Esophagus (tissue), 2 donors: Measurements from ENCODE around the gene ZNF28. TPM values are rescaled to one million over a fixed set of nuclear protein-coding genes. Genes with fewer than 3 reads are reported as not detected.
"Not testable (repeated sequence)": the region's sequence is repeated elsewhere in the genome, so short reads cannot be mapped to it uniquely, and the experiment has no call there.

ENCODE experiments used
- H3K27ac ChIP-seq, 2 donors: one replicate each; pipeline ENCODE4 v1.5.1; 2013; ENCODE audit warnings: low read depth in 2 of 2, mild to moderate bottlenecking in 2 of 2, inconsistent platforms in 1 of 2, low read length in 1 of 2, moderate library complexity in 1 of 2
- H3K27me3 ChIP-seq, 2 donors: one replicate each; pipeline ENCODE4 v1.6.1; 2013; ENCODE audit warnings: low read length in 2 of 2, control low read depth in 1 of 2, mild to moderate bottlenecking in 1 of 2; ENCODE audit not compliant: insufficient read depth in 2 of 2, control insufficient read depth in 1 of 2
- H3K36me3 ChIP-seq, 2 donors: one replicate each; pipeline ENCODE4 v1.6.1; 2013; ENCODE audit warnings: low read length in 1 of 2; ENCODE audit not compliant: control insufficient read depth in 2 of 2, insufficient read depth in 2 of 2
- H3K4me1 ChIP-seq, 2 donors: one replicate each; pipeline ENCODE4 v1.6.1; 2013; ENCODE audit warnings: low read length in 1 of 2; ENCODE audit not compliant: control insufficient read depth in 2 of 2, insufficient read depth in 2 of 2
- H3K4me3 ChIP-seq, 2 donors: one replicate each; pipeline ENCODE4 v1.5.1; 2013; ENCODE audit warnings: low read length in 2 of 2, mild to moderate bottlenecking in 2 of 2, low read depth in 1 of 2, moderate library complexity in 1 of 2
- H3K9me3 ChIP-seq, 2 donors: one replicate each; pipeline ENCODE4 v1.6.1; 2013; ENCODE audit warnings: mild to moderate bottlenecking in 2 of 2, low read depth in 1 of 2, low read length in 1 of 2, moderate library complexity in 1 of 2; ENCODE audit not compliant: control insufficient read depth in 2 of 2, insufficient read depth in 1 of 2
- WGBS, 2 donors: extraction: QIAGEN DNeasy Blood & Tissue Kit; methylation state at CpG; one replicate each; pipeline ENCODE4 v1.1.7; 2013; 5-methylcytosine and 5-hydroxymethylcytosine counted together
- polyA plus RNA-seq, 2 donors: library from polyadenylated mRNA; stranded (reverse); fragments of 200-250 nt; gene quantifications; one replicate each; pipeline ENCODE4 v1.2.3, GENCODE V29; 2013
- donor health status: healthy with polysubstance abuse.
- donor health status: Bipolar disorder and iron deficiency.

The ZNF28 gene
- 1 to 10 TPM; 2.3 to 2.6 TPM for polyA plus RNA-seq

DNA sequence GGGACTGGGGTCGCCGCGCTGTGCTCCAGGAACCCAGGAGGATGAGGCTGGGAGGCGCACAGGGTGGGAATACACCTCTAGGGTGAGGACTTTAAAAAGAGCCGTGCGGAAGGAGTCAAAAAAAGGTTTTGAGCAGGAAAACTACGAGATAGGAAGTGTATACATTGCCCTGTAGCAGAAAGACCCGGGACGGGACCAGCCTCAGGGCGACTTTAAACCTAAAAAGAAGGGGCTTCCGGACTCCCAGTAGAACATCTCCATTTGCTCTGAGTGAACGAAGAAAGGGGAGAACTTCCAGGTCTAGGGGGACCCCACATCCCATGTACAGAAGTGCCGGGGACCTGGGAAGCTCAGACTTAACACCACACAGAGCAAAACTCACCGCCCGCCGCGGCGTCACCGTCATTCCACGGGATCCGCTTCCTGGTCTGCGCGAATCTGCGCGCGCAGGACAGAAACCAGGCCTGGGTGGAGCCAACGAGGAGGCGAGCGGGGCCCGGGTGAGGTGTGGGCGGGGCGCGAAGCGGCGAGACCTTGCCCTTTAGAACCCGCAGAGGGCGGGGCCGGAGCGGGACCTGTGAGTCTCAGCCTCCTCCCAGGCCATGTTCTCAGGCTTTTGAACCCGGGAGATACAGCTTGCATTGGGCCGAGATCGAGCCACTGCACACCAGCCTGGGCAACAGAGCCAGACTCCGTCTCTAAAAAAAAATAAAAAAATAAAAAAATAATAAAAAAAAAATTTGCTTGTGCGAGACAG is at the start of gene ZNF28:
Gene ZNF28, minus strand, starts transcription at position 430 of the 757 bp plus-strand sequence. CDS start 3,675 bp downstream, outside the sequence.
- not testable (repeated sequence) for H3K9me3 ChIP-seq, H3K36me3 ChIP-seq, H3K27me3 ChIP-seq, H3K4me1 ChIP-seq
- 1 to 2% methylated on average over 21 to 38 of the region's 44 CpGs for WGBS, 2 donors
- peak within 1 kb of the TSS; percentile 65 to 80 for H3K4me3 ChIP-seq
- peak within 1 kb of the TSS in 1 of 2 donors; percentile 13 for H3K27ac ChIP-seq

DNA sequence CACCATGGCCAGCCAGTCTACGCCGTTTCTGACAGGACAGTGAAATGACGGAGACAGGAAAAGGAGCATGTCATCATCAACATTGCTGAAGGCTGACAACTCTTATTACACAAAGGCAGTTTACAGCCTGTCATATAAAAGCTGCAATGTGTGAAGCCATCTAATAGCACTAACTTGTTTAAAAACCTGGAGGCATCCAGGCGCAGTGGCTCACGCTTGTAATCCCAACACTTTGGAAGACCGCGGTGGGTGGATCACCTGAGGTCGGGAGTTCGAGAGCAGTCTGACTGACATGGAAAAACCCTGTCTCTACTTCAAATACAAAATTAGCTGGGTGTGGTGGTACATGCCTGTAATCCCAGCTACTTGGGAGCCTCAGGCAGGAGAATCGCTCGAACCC is 46.6 kb upstream of the ZNF28 start:
- not testable (repeated sequence) for H3K27me3 ChIP-seq, H3K4me1 ChIP-seq, H3K27ac ChIP-seq, H3K9me3 ChIP-seq, H3K4me3 ChIP-seq, H3K36me3 ChIP-seq
- WGBS, 2 donors: 91 to 95% methylated on average over 11 of the region's 11 CpGs

DNA sequence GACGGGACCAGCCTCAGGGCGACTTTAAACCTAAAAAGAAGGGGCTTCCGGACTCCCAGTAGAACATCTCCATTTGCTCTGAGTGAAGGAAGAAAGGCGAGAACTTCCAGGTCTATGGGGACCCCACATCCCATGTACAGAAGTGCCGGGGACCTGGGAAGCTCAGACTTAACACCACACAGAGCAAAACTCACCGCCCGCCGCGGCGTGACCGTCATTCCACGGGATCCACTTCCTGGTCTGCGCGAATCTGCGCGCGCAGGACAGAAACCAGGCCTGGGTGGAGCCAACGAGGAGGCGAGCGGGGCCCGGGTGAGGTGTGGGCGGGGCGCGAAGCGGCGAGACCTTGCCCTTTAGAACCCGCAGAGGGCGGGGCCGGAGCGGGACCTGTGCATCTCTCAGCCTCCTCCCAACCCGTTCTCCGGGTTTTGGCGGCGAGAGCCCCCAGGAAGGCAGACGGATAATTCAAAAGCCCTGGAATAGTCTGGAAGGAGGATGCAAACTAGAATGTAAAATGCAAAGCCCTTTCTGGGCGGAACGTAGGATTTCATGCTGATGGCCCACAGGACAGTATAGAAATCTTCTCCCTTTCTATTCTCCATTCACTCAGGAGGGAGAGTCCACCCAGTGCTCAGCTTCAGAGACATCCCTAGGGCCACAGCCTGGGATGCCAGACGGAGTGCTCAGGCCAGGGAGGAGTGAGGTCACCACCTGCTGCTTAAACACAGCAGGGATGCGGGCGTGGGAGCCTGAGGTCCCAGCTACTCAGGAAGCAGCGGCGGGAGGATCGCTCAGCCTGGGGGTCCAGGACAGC is 36.2 kb upstream of the ZNF28 start, which contains the start of gene ZNF468:
Gene ZNF468, minus strand, starts transcription at position 242 of the 814 bp plus-strand sequence. CDS start 3,347 bp downstream, outside the sequence.
- Histone ChIP-seq H3K27ac (peak within 1 kb of the TSS; percentile 41 to 56), H3K36me3 (peaks cover 2 to 10% of the 10 kb centered on the region in 2 donors), H3K4me3 (peak within 1 kb of the TSS; percentile 58 to 71)
- 4 to 6% methylated on average over 33 to 43 of the region's 43 CpGs for WGBS, 2 donors
- not testable (repeated sequence) for H3K4me1 ChIP-seq, H3K9me3 ChIP-seq, H3K27me3 ChIP-seq

DNA sequence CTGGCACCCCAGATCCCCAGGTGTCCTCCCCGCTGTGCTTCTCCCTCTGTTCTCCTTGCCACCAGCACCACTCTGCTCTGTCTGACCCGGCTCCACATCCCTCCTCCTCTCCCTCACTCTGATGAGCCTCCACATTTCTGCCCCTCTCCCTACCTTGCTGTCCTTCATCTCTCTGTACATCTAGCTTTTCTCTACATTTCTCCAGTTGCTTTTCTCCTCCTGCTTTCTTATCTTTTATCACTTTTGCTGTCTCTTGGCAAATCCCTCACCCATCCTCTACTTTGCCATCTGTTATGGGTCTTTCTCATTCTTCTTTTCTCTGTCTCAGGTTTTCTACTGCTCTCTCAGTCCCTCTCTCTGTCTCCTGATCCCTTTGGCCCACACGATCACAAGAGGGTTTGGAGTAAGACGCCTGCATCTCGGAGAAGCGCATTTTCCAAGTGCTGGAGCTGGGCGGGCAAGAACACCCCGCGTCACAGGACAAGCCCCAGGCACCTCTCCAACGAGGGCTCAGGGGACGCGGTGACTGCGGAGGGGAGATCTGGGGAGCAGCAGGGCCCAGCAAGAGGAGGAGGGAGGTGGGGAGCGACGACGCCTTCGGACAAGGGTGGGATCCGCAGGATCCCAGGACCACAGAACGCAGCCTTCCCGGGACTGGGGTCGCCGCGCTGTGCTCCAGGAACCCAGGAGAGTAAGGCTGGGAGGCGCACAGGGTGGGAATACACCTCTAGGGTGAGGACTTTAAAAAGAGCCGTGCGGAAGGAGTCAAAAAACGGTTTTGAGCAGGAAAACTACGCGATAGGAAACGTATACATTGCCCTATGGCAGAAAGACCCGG is 35.3 kb upstream of the ZNF28 start:
- WGBS, 2 donors: 1 to 3% methylated on average over 24 to 25 of the region's 31 CpGs
- H3K4me1 ChIP-seq, H3K9me3 ChIP-seq, H3K27me3 ChIP-seq: not testable (repeated sequence)
- Histone ChIP-seq H3K4me3 (peak overlapping the region; percentile 58 to 71), H3K36me3 (peaks cover 2 to 10% of the 10 kb centered on the region in 2 donors), H3K27ac (peak overlapping the region; percentile 41 to 56)

DNA sequence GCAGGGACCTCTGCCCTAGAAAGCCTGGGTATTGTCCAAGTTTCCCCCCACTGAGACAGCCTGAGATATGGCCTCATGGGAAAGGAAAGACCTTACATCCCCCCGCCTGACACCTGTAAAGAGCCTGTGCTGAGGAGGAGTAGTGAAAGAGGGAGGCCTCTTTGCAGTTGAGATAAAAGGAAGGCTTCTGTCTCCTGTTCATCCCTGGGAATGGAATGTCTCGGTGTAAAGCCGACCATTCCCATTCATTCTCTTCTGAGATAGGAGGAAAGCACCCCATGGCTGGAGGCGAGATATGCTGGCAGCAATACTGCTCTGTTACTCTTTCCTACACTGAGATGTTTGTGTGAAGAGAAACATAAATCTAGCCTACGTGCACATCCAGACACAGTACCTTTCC is 25.9 kb upstream of the ZNF28 start:
- not testable (repeated sequence) for H3K4me1 ChIP-seq, H3K27me3 ChIP-seq, H3K27ac ChIP-seq, H3K4me3 ChIP-seq
- 76 to 77% methylated on average over 5 of the region's 5 CpGs for WGBS, 2 donors
- H3K36me3 ChIP-seq: peaks cover 27 to 43% of the 10 kb centered on the region in 2 donors
- peaks cover 0 to 34% of the 10 kb centered on the region in 2 donors for H3K9me3 ChIP-seq

DNA sequence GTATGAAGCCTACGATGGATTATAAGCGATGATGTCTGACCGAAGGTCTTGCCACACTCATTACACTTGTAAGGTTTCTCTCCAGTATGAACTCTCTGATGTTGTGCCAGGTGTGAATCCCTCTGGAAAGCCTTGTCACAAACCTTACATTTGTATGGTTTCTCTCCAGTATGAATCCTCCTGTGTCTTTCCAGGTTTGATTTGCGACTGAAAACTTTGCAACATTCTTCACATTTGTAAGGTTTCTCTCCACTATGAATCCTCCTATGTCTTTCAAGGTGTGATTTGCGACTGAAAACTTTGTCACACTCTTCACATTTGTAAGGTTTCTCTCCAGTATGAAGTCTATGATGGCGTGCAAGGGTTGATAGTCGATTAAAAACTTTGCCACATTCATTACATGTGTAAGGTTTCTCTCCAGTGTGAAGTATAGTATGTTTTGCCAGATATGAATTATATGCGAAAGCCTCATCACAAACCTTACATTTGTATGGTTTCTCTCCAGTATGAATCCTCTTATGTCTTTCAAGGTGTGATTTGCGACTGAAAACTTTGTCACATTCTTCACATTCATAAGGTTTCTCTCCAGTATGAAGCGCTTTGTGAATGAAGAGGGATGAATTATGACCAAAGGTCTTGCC is 19.5 kb upstream of the ZNF28 start:
- 97 to 98% methylated on average over 10 of the region's 10 CpGs for WGBS, 2 donors

DNA sequence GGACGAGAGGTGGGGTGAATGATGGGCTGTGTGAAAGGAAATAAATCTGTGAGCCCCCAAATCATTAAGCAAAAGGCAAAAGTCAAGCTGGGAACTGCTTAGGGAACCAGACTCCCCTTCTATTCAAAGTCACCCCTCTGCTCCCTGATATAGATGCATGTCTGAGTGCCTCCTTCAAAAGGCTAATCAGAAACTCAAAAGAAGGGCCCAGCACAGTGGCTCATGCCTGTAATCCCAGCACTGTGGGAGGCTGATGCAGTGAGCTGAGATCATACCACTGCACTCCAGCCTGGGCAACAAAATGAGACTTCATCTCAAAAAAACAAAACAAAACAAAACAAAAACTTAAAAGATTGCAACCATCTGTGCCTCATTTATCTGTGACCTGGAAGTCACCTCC is 12.9 kb upstream of the ZNF28 start:
- not testable (repeated sequence) for H3K4me3 ChIP-seq, H3K4me1 ChIP-seq, H3K36me3 ChIP-seq, H3K27me3 ChIP-seq, H3K9me3 ChIP-seq, H3K27ac ChIP-seq
- WGBS, 2 donors: 50 to 71% methylated on average over 1 of the region's 1 CpG

More for the DNA sequence above, 19.5 kb upstream of the ZNF28 start:
- H3K27me3 ChIP-seq, H3K4me1 ChIP-seq, H3K4me3 ChIP-seq, H3K27ac ChIP-seq: not testable (repeated sequence)
- H3K36me3 ChIP-seq: peaks cover 21 to 26% of the 10 kb centered on the region in 2 donors
- H3K9me3 ChIP-seq: peaks cover 3 to 34% of the 10 kb centered on the region in 2 donors

DNA sequence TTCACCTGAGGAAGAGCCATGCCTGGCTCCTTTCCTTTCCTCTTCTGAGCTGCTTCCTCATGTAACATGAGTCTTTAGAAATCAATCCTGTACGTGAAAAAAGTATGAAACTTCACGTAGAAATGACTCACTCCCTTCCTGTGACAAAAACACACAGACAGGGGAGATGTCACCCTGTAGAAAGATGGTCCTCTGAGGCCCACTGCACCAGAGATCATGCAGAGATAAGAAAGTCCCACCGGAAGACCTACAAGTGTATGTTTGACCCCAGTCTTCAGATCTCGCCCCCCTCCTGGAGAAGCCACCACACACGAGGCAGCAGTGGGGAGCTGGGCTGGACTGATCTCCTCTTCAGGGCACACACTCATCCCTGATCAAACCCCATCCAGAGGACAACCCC is 12.1 kb upstream of the ZNF28 start:
- not testable (repeated sequence) for H3K9me3 ChIP-seq
- 58 to 65% methylated on average over 5 of the region's 5 CpGs for WGBS, 2 donors

DNA sequence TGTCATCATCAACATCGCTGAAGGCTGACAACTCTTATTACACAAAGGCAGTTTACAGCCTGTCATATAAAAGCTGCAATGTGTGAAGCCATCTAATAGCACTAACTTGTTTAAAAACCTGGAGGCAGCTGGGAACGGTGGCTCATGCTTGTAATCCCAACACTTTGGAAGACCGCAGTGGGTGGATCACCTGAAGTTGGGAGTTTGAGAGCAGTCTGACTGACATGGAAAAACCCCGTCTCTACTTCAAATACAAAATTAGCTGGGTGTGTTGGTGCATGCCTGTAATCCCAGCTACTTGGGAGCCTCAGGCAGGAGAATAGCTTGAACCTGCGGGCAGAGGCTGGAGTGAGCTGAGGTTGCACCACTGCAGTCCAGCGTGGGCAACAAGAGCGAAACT is 8.4 kb upstream of the ZNF28 start:
- H3K4me1 ChIP-seq, H3K9me3 ChIP-seq, H3K27ac ChIP-seq, H3K4me3 ChIP-seq, H3K27me3 ChIP-seq, H3K36me3 ChIP-seq: not testable (repeated sequence)
- 88 to 90% methylated on average over 7 of the region's 7 CpGs for WGBS, 2 donors

More for the DNA sequence above, 12.1 kb upstream of the ZNF28 start:
- H3K4me3 ChIP-seq, H3K27me3 ChIP-seq, H3K36me3 ChIP-seq, H3K4me1 ChIP-seq, H3K27ac ChIP-seq: not testable (repeated sequence)
